Panc1 (cell line): ENCODE measurements around the gene ADAR. TPM values are rescaled to one million over a fixed set of nuclear protein-coding genes. Genes with fewer than 3 reads are reported as not detected.

ENCODE experiments used
- ATAC-seq: fragments of 200-7000 bp; cut with Tn5 transposase; 2 replicates; pipeline ENCODE4 v1.9.1; 2020; ENCODE audit warnings: mild to moderate bottlenecking, moderate library complexity
- BruUV-seq: library from RNA; stranded (reverse); fragments of 400-500 nt; replicated peaks from 2 replicates; lab custom pipeline; 2021; lab: Mats Ljungman, UMichigan
- CTCF ChIA-PET: fragments of 300-600 bp; sonication (Branson Sonifier 250); formaldehyde crosslinking; loops from one replicate; lab custom pipeline; 2022; ENCODE audit warnings: antibody characterized with exemption; lab: Charles Lee
- POLR2A ChIA-PET: fragments of 300-600 bp; sonication (Branson Sonifier 250); formaldehyde crosslinking; loops from one replicate; lab custom pipeline; 2022; ENCODE audit warnings: antibody characterized with exemption; lab: Charles Lee
- DNase-seq: peaks from one replicate; pipeline ENCODE4 v3.0.0-alpha.2; 2010; ENCODE audit warnings: low read depth, low spot score
- H3K27ac ChIP-seq: 2 replicates; pipeline ENCODE4 v1.5.1; 2011; ENCODE audit warnings: mild to moderate bottlenecking, low read length, inconsistent platforms
- H3K27me3 ChIP-seq: fragments of 200-500 bp; sonication (Bioruptor generic); 2 replicates; pipeline ENCODE4 v1.6.0; 2014; ENCODE audit warnings: low read length, inconsistent platforms; ENCODE audit not compliant: control insufficient read depth, insufficient read depth
- H3K36me3 ChIP-seq: fragments of 200-500 bp; sonication (Bioruptor generic); 2 replicates; pipeline ENCODE4 v1.5.1; 2014; ENCODE audit warnings: inconsistent platforms, mild to moderate bottlenecking, low read length, moderate library complexity; ENCODE audit not compliant: control insufficient read depth, insufficient read depth
- H3K4me1 ChIP-seq: 2 replicates; pipeline ENCODE4 v1.5.1; 2011; ENCODE audit warnings: inconsistent platforms, mild to moderate bottlenecking, low read length, moderate library complexity; ENCODE audit not compliant: control insufficient read depth, insufficient read depth
- H3K4me3 ChIP-seq, 2 experiments: 2 replicates each; pipeline ENCODE4 v1.5.1; 2011 to 2012; ENCODE audit warnings: low read depth in 2 of 2, low read length in 2 of 2, mild to moderate bottlenecking in 2 of 2, inconsistent platforms in 1 of 2, moderate library complexity in 1 of 2
- H3K9me3 ChIP-seq: fragments of 200-500 bp; sonication (Bioruptor generic); 2 replicates; pipeline ENCODE4 v1.5.1; 2014; ENCODE audit warnings: low read depth, mild to moderate bottlenecking, inconsistent platforms, low read length, moderate library complexity; ENCODE audit not compliant: control insufficient read depth, insufficient read depth
- CTCF ChIP-seq: fragments of 450-650 bp; IDR thresholded peaks from 2 replicates; pipeline ENCODE4 v1.5.1; 2017; ENCODE audit warnings: mild to moderate bottlenecking
- POLR2AphosphoS5 ChIP-seq: IDR thresholded peaks from 2 replicates; pipeline ENCODE4 v1.6.1; 2012; ENCODE audit warnings: mild to moderate bottlenecking, low read depth, low read length, moderate library complexity
- SIN3A ChIP-seq: IDR thresholded peaks from 2 replicates; pipeline ENCODE4 v1.6.1; 2012; ENCODE audit warnings: low read depth, mild to moderate bottlenecking, low read length, moderate library complexity, borderline replicate concordance; ENCODE audit not compliant: insufficient read depth
- TCF7L2 ChIP-seq: IDR thresholded peaks from 2 replicates; pipeline ENCODE4 v1.6.1; 2011; ENCODE audit warnings: mild to moderate bottlenecking, low read depth, low read length, inconsistent platforms
- in situ Hi-C: cut with HindIII; loops from 2 replicates; pipeline ENCODE4 v1.10.0; 2016; ENCODE audit warnings: low sequenced_read_pairs, low pct_unique_long_range_greater_than_20kb
- intact Hi-C: fragments of 100-400 bp; cut with micrococcal nuclease; formaldehyde crosslinking; loops from one replicate; pipeline ENCODE4 v1.10.0; 2022; ENCODE audit not compliant: unreplicated experiment
- total RNA-seq: library from RNA; stranded (reverse); gene quantifications from one replicate; pipeline ENCODE4 v1.2.1, GENCODE V29; 2021; ENCODE audit not compliant: unreplicated experiment
- TF ChIP-seq, protein P1 (sequence below), 2 experiments: IDR thresholded peaks; 2 replicates each; pipeline ENCODE4 v1.6.1; 2011 to 2012; ENCODE audit warnings: low read depth in 2 of 2, control low read depth in 1 of 2, low read length in 1 of 2, mild to moderate bottlenecking in 1 of 2, moderate library complexity in 1 of 2; ENCODE audit not compliant: insufficient read depth in 1 of 2

Gene ADAR
- total RNA-seq, 1 experiment from 2014 or later = 136 TPM

GRCh38 chr1:154550070-154550469 lies 57.9 kb downstream of the ADAR start:
- TSS peak; percentile 33 for BruUV-seq
- H3K4me3 ChIP-seq = no peak overlapping the region
- ChIA-PET CTCF (no interaction called here), POLR2A (no interaction called here)
- ATAC-seq (no peak), DNase-seq (no peak)
- peaks cover 27% of the 10 kb centered on the region for H3K36me3 ChIP-seq
- H3K4me1 ChIP-seq = peaks cover 17% of the 10 kb centered on the region
- no peak for TF ChIP-seq POLR2AphosphoS5
- TF ChIP-seq, protein P1, sequence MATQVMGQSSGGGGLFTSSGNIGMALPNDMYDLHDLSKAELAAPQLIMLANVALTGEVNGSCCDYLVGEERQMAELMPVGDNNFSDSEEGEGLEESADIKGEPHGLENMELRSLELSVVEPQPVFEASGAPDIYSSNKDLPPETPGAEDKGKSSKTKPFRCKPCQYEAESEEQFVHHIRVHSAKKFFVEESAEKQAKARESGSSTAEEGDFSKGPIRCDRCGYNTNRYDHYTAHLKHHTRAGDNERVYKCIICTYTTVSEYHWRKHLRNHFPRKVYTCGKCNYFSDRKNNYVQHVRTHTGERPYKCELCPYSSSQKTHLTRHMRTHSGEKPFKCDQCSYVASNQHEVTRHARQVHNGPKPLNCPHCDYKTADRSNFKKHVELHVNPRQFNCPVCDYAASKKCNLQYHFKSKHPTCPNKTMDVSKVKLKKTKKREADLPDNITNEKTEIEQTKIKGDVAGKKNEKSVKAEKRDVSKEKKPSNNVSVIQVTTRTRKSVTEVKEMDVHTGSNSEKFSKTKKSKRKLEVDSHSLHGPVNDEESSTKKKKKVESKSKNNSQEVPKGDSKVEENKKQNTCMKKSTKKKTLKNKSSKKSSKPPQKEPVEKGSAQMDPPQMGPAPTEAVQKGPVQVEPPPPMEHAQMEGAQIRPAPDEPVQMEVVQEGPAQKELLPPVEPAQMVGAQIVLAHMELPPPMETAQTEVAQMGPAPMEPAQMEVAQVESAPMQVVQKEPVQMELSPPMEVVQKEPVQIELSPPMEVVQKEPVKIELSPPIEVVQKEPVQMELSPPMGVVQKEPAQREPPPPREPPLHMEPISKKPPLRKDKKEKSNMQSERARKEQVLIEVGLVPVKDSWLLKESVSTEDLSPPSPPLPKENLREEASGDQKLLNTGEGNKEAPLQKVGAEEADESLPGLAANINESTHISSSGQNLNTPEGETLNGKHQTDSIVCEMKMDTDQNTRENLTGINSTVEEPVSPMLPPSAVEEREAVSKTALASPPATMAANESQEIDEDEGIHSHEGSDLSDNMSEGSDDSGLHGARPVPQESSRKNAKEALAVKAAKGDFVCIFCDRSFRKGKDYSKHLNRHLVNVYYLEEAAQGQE (IDR thresholded peaks at IDR 0.05; ENCODE audit: insufficient read depth in 1 of 2, low read depth in 2 of 2, low read length in 1 of 2) = no peak
- no peak for TF ChIP-seq CTCF
- no peak for TF ChIP-seq TCF7L2
- no peak for TF ChIP-seq SIN3A
- H3K27ac ChIP-seq = no peak overlapping the region
- H3K27me3 ChIP-seq = no peaks in the 10 kb centered on the region
- no peaks in the 10 kb centered on the region for H3K9me3 ChIP-seq
- intact Hi-C loops = no loop called here
- in situ Hi-C loops = no loop called here

GRCh38 chr1:154549202-154549770 lies 58.7 kb downstream of the ADAR start:
- no peaks in the 10 kb centered on the region for H3K9me3 ChIP-seq
- DNase-seq (no peak), ATAC-seq (no peak)
- no peak overlapping the region for H3K27ac ChIP-seq
- no TSS peak for BruUV-seq
- H3K36me3 ChIP-seq = peaks cover 20% of the 10 kb centered on the region
- H3K4me3 ChIP-seq = no peak overlapping the region
- no peaks in the 10 kb centered on the region for H3K27me3 ChIP-seq
- ChIA-PET CTCF (no interaction called here), POLR2A (interaction anchor here (0.5 kb wide), 1 partner anchor 89 kb away, joined by 3 read pairs; no protein-coding TSS in a partner anchor)
- intact Hi-C loops (loop anchor here (5.0 kb wide), 1 partner anchor 67 kb away; no protein-coding TSS in a partner anchor), in situ Hi-C loops (no loop called here)
- TF ChIP-seq SIN3A = no peak
- no peak for TF ChIP-seq CTCF
- no peak for TF ChIP-seq POLR2AphosphoS5
- TF ChIP-seq TCF7L2 = no peak
- TF ChIP-seq, protein P1 (IDR thresholded peaks at IDR 0.05; ENCODE audit: insufficient read depth in 1 of 2, low read depth in 2 of 2, low read length in 1 of 2) = no peak
- peaks cover 17% of the 10 kb centered on the region for H3K4me1 ChIP-seq
